Activated T-cell treated with anti-CD3 and anti-CD28 coated beads for 48 hours (primary cell): ENCODE results near the gene TNFAIP1.
A peak's percentile ranks its signal among the peaks of the same experiment; 100 is the strongest.

ENCODE experiments used
- DNase-seq: peaks from one replicate; pipeline ENCODE4 v3.0.0-alpha.2; 2020; ENCODE audit warnings: low read depth

TNFAIP1 gene

GRCh38 chr17:28371245-28372202 is 36.0 kb downstream of the TNFAIP1 start, which contains the start of gene SARM1:
SARM1 (plus strand) TSS chr17:28371694; CDS start chr17:28372033, 339 bp downstream.
- peak; percentile 86 for DNase-seq

- peak; percentile 37 for DNase-seq
Observed at GRCh38 chr17:28372203-28372944, 36.8 kb downstream of the TNFAIP1 start.

GRCh38 chr17:28372945-28373274 is 37.3 kb downstream of the TNFAIP1 start:
- no peak for DNase-seq

- no peak for DNase-seq
Observed at GRCh38 chr17:28379814-28380801, 44.5 kb downstream of the TNFAIP1 start.

GRCh38 chr17:28381141-28381825 is 45.7 kb downstream of the TNFAIP1 start:
- DNase-seq, result no peak

GRCh38 chr17:28384281-28385036 is 48.9 kb downstream of the TNFAIP1 start:
- DNase-seq, result peak; percentile 69

- no peak for DNase-seq
Observed at GRCh38 chr17:28385037-28385400, 49.5 kb downstream of the TNFAIP1 start.

- DNase-seq, result no peak
Observed at GRCh38 chr17:28385406-28385805, 49.8 kb downstream of the TNFAIP1 start.

- DNase-seq, result no peak
Observed at GRCh38 chr17:28386391-28386790, 50.8 kb downstream of the TNFAIP1 start.

- DNase-seq, result no peak
Observed at GRCh38 chr17:28388106-28388505, 52.5 kb downstream of the TNFAIP1 start.

GRCh38 chr17:28390141-28390540 is 54.6 kb downstream of the TNFAIP1 start:
- DNase-seq, result no peak

- no peak for DNase-seq
Observed at GRCh38 chr17:28390563-28390962, 55.0 kb downstream of the TNFAIP1 start.

GRCh38 chr17:28390984-28391383 is 55.4 kb downstream of the TNFAIP1 start:
- no peak for DNase-seq

- no peak for DNase-seq
Observed at GRCh38 chr17:28391401-28391800, 55.8 kb downstream of the TNFAIP1 start.

- no peak for DNase-seq
Observed at GRCh38 chr17:28392491-28392890, 56.9 kb downstream of the TNFAIP1 start.

- DNase-seq, result no peak
Observed at GRCh38 chr17:28394337-28395116, 59.0 kb downstream of the TNFAIP1 start.

GRCh38 chr17:28395426-28395825 is 59.9 kb downstream of the TNFAIP1 start:
- no peak for DNase-seq

- DNase-seq, result no peak
Observed at GRCh38 chr17:28395968-28396367, 60.4 kb downstream of the TNFAIP1 start.
